A673 (cell line): Measurements from ENCODE around the gene RABGGTA. TPM values are rescaled to one million over a fixed set of nuclear protein-coding genes. Genes with fewer than 3 reads are reported as not detected.
A peak's percentile ranks its signal among the peaks of the same experiment; 100 is the strongest.

Experiments
- BruUV-seq: library from RNA; stranded (reverse); fragments of 400-500 nt; replicated peaks from 2 replicates; lab custom pipeline; 2021; lab: Mats Ljungman, UMichigan
- CTCF ChIA-PET: fragments of 300-600 bp; sonication (Branson Sonifier 250); formaldehyde crosslinking; loops from one replicate; lab custom pipeline; 2022; ENCODE audit warnings: antibody characterized with exemption; lab: Charles Lee
- POLR2A ChIA-PET: fragments of 300-600 bp; sonication (Branson Sonifier 250); formaldehyde crosslinking; loops from one replicate; lab custom pipeline; 2022; ENCODE audit warnings: antibody characterized with exemption; ENCODE audit not compliant: low non-redundant PET; lab: Charles Lee
- DNase-seq: peaks from one replicate; pipeline ENCODE4 v3.0.0-alpha.2; 2015; ENCODE audit warnings: low spot score
- H3K27ac ChIP-seq: fragments of 200-600 bp; sonication (generic); 2 replicates; pipeline ENCODE4 v1.5.1; 2016; ENCODE audit warnings: mixed run types, low read depth, mild to moderate bottlenecking, mixed read lengths, antibody characterized with exemption, low read length; ENCODE audit not compliant: poor library complexity, severe bottlenecking
- H3K27me3 ChIP-seq: fragments of 200-600 bp; sonication (generic); replicated peaks from 2 replicates; pipeline ENCODE4 v1.6.1; 2017; ENCODE audit warnings: mixed run types, low read depth, mild to moderate bottlenecking, mixed read lengths, antibody characterized with exemption, low read length; ENCODE audit not compliant: insufficient read depth, poor library complexity
- H3K36me3 ChIP-seq: fragments of 200-600 bp; sonication (generic); 2 replicates; pipeline ENCODE4 v1.6.1; 2016; ENCODE audit warnings: mixed run types, mild to moderate bottlenecking, mixed read lengths, antibody characterized with exemption, low read length; ENCODE audit not compliant: insufficient read depth, poor library complexity, severe bottlenecking
- H3K4me1 ChIP-seq: fragments of 200-600 bp; sonication (generic); 2 replicates; pipeline ENCODE4 v1.6.1; 2017; ENCODE audit warnings: mixed run types, mild to moderate bottlenecking, mixed read lengths, antibody characterized with exemption, low read length; ENCODE audit not compliant: insufficient read depth, poor library complexity, severe bottlenecking
- H3K4me3 ChIP-seq: fragments of 200-600 bp; sonication (generic); 2 replicates; pipeline ENCODE4 v1.5.1; 2016; ENCODE audit warnings: low read depth, mixed run types, mild to moderate bottlenecking, mixed read lengths, low read length; ENCODE audit not compliant: poor library complexity, severe bottlenecking
- H3K9me3 ChIP-seq: fragments of 200-600 bp; sonication (generic); 2 replicates; pipeline ENCODE4 v1.6.1; 2016; ENCODE audit warnings: mixed run types, low read depth, mild to moderate bottlenecking, mixed read lengths, antibody characterized with exemption, low read length; ENCODE audit not compliant: poor library complexity, severe bottlenecking
- EZH2 ChIP-seq: fragments of 200-600 bp; sonication (generic); IDR thresholded peaks from 2 replicates; pipeline ENCODE4 v1.6.1; 2017; ENCODE audit warnings: borderline replicate concordance, low read depth, mild to moderate bottlenecking, mixed read lengths, antibody characterized with exemption, low read length; ENCODE audit not compliant: poor library complexity, severe bottlenecking
- intact Hi-C: fragments of 100-400 bp; cut with micrococcal nuclease; formaldehyde crosslinking; loops from one replicate; pipeline ENCODE4 v1.10.0; 2022; ENCODE audit not compliant: unreplicated experiment
- total RNA-seq: library from RNA; stranded (reverse); gene quantifications from 2 replicates; pipeline ENCODE4 v1.2.3, GENCODE V29; 2021
- TF ChIP-seq, protein P1 (sequence below): fragments of 300-800, 200-600 bp; sonication (generic); conservative IDR thresholded peaks from 2 replicates; pipeline ENCODE4 v1.5.1; 2017; ENCODE audit warnings: low read depth, mild to moderate bottlenecking, antibody characterized with exemption, low read length, moderate library complexity, mixed read lengths

Gene RABGGTA
- total RNA-seq, 1 experiment from 2014 or later = 22.2 TPM

DNA sequence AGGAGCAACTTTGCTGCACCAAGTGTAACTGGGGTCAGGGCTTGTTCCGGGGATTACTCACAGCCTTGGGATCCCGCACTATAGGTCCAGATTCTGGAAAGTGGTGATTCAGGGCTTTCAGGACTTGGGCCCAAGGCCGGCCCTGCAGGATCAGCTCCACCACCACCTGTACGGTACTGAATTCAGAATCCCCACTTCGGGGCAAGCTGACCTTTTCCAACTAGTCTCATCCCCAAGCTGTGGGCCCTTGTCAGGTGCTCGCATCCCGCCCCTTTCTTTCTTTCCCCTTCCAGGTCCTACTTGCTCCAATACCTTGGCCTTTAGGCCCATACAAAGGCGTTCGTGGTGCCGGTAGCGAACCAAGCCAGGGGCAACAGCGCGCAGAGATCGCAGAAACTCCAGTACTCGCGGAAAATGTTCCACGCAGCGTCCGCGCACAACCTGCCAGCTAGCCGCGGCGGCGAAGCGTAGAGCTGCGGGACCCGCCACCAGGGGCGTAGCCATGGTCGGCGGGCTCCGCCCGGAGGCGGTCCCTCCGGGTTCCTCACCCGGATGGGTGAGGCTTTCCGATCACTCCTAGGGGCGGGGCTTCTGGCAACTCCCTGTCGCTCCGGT is 29.5 kb downstream of the RABGGTA start:
- Histone ChIP-seq H3K9me3 (no peaks in the 10 kb centered on the region), H3K4me3 (peak overlapping the region; percentile 57), H3K4me1 (peaks cover 10% of the 10 kb centered on the region), H3K27ac (peak overlapping the region; percentile 95), H3K36me3 (peaks cover 40% of the 10 kb centered on the region), H3K27me3 (no peaks in the 10 kb centered on the region)
- peak; percentile 96 for DNase-seq
- CTCF ChIA-PET = interaction anchor here (0.9 to 2.4 kb wide), 9 partner anchors 29 to 200 kb away, joined by 3 to 36 read pairs (median 6); partner anchors contain the start of genes CIDEB, DHRS1, NOP9 and RABGGTA
- POLR2A ChIA-PET = interaction anchor here (0.5 to 1.1 kb wide), 3 partner anchors 8 to 148 kb away, joined by 3 to 4 read pairs (median 3); partner anchors contain the start of genes PCK2 and TM9SF1
- intact Hi-C loops = loop anchor here (2.0 kb wide), 2 partner anchors 29 to 189 kb away; partner anchors contain the start of gene RABGGTA
- TF ChIP-seq, protein P1, sequence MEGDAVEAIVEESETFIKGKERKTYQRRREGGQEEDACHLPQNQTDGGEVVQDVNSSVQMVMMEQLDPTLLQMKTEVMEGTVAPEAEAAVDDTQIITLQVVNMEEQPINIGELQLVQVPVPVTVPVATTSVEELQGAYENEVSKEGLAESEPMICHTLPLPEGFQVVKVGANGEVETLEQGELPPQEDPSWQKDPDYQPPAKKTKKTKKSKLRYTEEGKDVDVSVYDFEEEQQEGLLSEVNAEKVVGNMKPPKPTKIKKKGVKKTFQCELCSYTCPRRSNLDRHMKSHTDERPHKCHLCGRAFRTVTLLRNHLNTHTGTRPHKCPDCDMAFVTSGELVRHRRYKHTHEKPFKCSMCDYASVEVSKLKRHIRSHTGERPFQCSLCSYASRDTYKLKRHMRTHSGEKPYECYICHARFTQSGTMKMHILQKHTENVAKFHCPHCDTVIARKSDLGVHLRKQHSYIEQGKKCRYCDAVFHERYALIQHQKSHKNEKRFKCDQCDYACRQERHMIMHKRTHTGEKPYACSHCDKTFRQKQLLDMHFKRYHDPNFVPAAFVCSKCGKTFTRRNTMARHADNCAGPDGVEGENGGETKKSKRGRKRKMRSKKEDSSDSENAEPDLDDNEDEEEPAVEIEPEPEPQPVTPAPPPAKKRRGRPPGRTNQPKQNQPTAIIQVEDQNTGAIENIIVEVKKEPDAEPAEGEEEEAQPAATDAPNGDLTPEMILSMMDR = peak; percentile 47
- TF ChIP-seq EZH2 = no peak
- BruUV-seq = TSS peak; percentile 31

DNA sequence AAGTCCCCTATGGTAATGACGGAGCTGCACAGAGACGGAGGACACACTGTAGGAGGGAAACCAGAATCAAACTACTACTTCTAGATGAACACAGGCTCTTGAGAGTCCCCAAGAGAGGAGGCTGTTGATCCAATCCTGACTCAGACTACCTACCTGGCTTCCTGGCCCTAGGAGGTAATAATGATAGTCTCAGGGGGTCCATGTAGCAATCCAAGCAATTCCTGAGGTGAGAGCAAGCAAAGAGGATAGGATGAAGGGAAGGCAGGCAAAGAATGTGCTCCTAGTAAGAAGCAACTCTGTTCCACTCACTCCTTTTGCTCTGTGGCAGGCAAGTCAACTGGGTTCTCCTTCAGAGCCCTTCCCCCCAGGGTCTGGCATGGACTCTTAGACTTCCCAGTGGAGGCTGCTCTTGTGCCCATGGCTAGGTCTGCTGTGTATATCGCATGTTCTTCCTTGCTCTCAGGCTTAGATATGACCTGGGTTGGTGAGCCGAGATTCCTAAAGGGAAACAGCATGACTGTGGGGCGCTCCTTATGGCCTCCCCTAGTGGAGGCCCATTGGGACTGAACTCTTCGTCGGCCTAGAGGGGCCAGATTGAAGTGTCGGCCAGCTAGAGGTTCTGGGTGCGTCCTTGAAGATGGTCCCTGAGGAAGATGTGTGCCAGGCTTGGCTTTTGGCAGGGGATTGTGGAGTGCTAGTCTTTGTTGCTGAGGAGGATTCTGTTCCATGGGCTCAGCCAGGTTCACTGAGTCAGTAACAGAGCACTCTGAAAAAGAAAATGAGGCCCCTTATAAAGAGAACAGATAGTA is 31.1 kb downstream of the RABGGTA start:
- TF ChIP-seq EZH2 = no peak
- peaks cover 10% of the 10 kb centered on the region for H3K4me1 ChIP-seq
- H3K36me3 ChIP-seq = peaks cover 55% of the 10 kb centered on the region
- CTCF ChIA-PET = no interaction called here
- no peaks in the 10 kb centered on the region for H3K27me3 ChIP-seq
- peak overlapping the region; percentile 13 for H3K27ac ChIP-seq
- intact Hi-C loops = no loop called here
- no peak for DNase-seq
- no peak overlapping the region for H3K4me3 ChIP-seq
- H3K9me3 ChIP-seq = no peaks in the 10 kb centered on the region
- BruUV-seq = no TSS peak
- POLR2A ChIA-PET = no interaction called here

DNA sequence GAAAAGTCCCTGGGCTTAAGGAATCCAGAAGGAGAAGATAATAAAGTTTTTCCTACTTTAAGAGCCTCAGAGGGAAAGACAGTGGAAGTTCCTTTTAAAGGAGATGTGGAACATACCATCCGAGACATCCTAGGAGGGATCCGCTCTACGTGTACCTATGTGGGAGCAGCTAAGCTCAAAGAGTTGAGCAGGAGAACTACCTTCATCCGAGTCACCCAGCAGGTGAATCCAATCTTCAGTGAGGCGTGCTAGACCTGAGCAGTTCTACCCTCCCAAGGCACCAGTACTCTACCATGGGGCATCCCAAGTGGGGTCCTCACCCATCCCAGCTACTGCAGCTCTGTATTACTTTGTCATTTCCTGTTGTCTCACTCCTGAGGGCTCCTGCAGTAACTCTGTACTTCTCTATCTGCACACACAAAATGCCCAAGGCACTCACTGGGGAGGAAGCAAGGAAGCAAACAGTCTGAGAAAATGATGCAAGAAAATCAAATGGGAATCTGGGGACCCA is 32.8 kb downstream of the RABGGTA start:
- Histone ChIP-seq H3K27ac (no peak overlapping the region), H3K4me1 (peaks cover 17% of the 10 kb centered on the region), H3K27me3 (no peaks in the 10 kb centered on the region), H3K9me3 (no peaks in the 10 kb centered on the region), H3K4me3 (no peak overlapping the region), H3K36me3 (peaks cover 60% of the 10 kb centered on the region)
- TF ChIP-seq, protein P1 = no peak
- no peak for TF ChIP-seq EZH2
- POLR2A ChIA-PET = no interaction called here
- CTCF ChIA-PET = interaction anchor here (1.4 kb wide), 1 partner anchor 59 kb away, joined by 4 read pairs; no protein-coding TSS in a partner anchor
- no peak for DNase-seq
- BruUV-seq = no TSS peak
- intact Hi-C loops = no loop called here
